K562 (cell line): ENCODE results near the gene NCMAP. TPM values are rescaled to one million over a fixed set of nuclear protein-coding genes. Genes with fewer than 3 reads are reported as not detected.

Source experiments
- CREB3L1 ChIP-seq: fragments of 450-650 bp; IDR thresholded peaks from 2 replicates; pipeline ENCODE4 v1.6.1; 2014; ENCODE audit warnings: low read depth, mild to moderate bottlenecking, moderate library complexity, borderline replicate concordance
- E2F5 ChIP-seq: sonication (generic); formaldehyde crosslinking; IDR thresholded peaks from 2 replicates; pipeline ENCODE4 v1.8.0; 2022; ENCODE audit warnings: mild to moderate bottlenecking, missing genetic modification reagents
- IRF1 ChIP-seq: sonication (generic); formaldehyde crosslinking; IDR thresholded peaks from 2 replicates; pipeline ENCODE4 v1.8.0; 2022; ENCODE audit warnings: missing genetic modification reagents, mild to moderate bottlenecking, borderline replicate concordance
- NONO ChIP-seq, 2 experiments: fragments of 200-400 bp in 1 of 2; fragments of 450-650 bp in 1 of 2; formaldehyde crosslinking in 1 of 2; IDR thresholded peaks; 2 replicates each; pipeline ENCODE4 v1.6.1; 2017; ENCODE audit warnings: low read depth in 2 of 2, mild to moderate bottlenecking in 2 of 2, moderate library complexity in 2 of 2, low read length in 1 of 2
- NR3C1 ChIP-seq: sonication (generic); formaldehyde crosslinking; IDR thresholded peaks from 2 replicates; pipeline ENCODE4 v1.8.1; 2022; ENCODE audit warnings: missing genetic modification reagents
- RAD21 ChIP-seq, 2 experiments: fragments of 250-450 bp in 1 of 2; fragments of 450-650 bp in 1 of 2; sonication (Bioruptor Pico) in 1 of 2; formaldehyde crosslinking in 1 of 2; IDR thresholded peaks in 1 of 2; conservative IDR thresholded peaks in 1 of 2; 2 replicates each; pipeline versions ENCODE4 v1.4.0 to v1.8.0; 2020 to 2022; ENCODE audit warnings: mild to moderate bottlenecking in 2 of 2, moderate library complexity in 1 of 2
- RBBP5 ChIP-seq: fragments of 200-600 bp; sonication (generic); IDR thresholded peaks from 2 replicates; pipeline ENCODE4 v1.6.1; 2012; ENCODE audit warnings: borderline replicate concordance, mild to moderate bottlenecking, low read length, control low read depth, inconsistent platforms; ENCODE audit not compliant: insufficient read depth, poor library complexity, severe bottlenecking
- SRSF3 ChIP-seq: fragments of 200-400 bp; formaldehyde crosslinking; IDR thresholded peaks from 2 replicates; pipeline ENCODE4 v1.6.1; 2016; ENCODE audit warnings: mild to moderate bottlenecking, low read length, moderate library complexity; ENCODE audit not compliant: insufficient read depth
- STAG1 ChIP-seq: sonication (generic); formaldehyde crosslinking; IDR thresholded peaks from 2 replicates; pipeline ENCODE4 v1.5.0; 2020; ENCODE audit warnings: missing genetic modification reagents, borderline replicate concordance
- TBP ChIP-seq: optimal IDR thresholded peaks from 2 replicates; pipeline ENCODE3; 2011; ENCODE audit warnings: low read depth, low read length, improper control_type of control experiment
- YY1 ChIP-seq, 3 experiments: IDR thresholded peaks; 2 replicates each; pipeline ENCODE4 v1.6.1; 2011; ENCODE audit warnings: low read length in 2 of 3, mild to moderate bottlenecking in 2 of 3, moderate library complexity in 2 of 3, borderline replicate concordance in 1 of 3, control low read depth in 1 of 3, low read depth in 1 of 3; ENCODE audit not compliant: insufficient read depth in 3 of 3, insufficient replicate concordance in 2 of 3, control insufficient read depth in 1 of 3, insufficient read length in 1 of 3; ENCODE audit errors: extremely low read depth in 1 of 3
- ZNF316 ChIP-seq: fragments of 450-650 bp; IDR thresholded peaks from 2 replicates; pipeline ENCODE4 v1.6.1; 2016
- polyA plus RNA-seq, 8 experiments: library from polyadenylated mRNA; depleted of rRNA in 4 of 8; stranded (reverse) in 5 of 8; unstranded in 3 of 8; fragments of >200 nt; fragmentation: Nextera tagmentation in 2 of 8; fragmentation: Illumina TruSeq in 1 of 8; extraction: Ambion mirVana in 2 of 8; extraction: Trizol in 1 of 8; gene quantifications; 2 replicates each; pipeline versions ENCODE4 v1.2.1 to v1.2.3, GENCODE V29; 2011 to 2014; ENCODE audit warnings: inconsistent platforms in 1 of 8, missing spikeins in 1 of 8
- total RNA-seq, 7 experiments: library from RNA; depleted of rRNA in 6 of 7; stranded (reverse); fragments of >200 nt in 6 of 7; fragmentation: Illumina TruSeq in 2 of 7; extraction: Trizol in 2 of 7; gene quantifications; 2 replicates each; pipeline versions ENCODE4 v1.2.1 to v1.2.3, GENCODE V29; 2011 to 2021; ENCODE audit warnings: low replicate concordance in 1 of 7
- TF ChIP-seq, protein P1 (sequence below): fragments of 450-650 bp; IDR thresholded peaks from 2 replicates; pipeline ENCODE4 v1.6.1; 2016; ENCODE audit warnings: borderline replicate concordance
- TF ChIP-seq, protein P2 (sequence below), 2 experiments: fragments of 450-650 bp; IDR thresholded peaks; 2 replicates each; pipeline ENCODE4 v1.6.1; 2016

The NCMAP gene
- total and polyA plus RNA-seq, 9 of the 15 experiments (the other 6 are each of a cell fraction or from before 2014, with no cell fraction given) = 0.03 TPM; not detected in 8

DNA sequence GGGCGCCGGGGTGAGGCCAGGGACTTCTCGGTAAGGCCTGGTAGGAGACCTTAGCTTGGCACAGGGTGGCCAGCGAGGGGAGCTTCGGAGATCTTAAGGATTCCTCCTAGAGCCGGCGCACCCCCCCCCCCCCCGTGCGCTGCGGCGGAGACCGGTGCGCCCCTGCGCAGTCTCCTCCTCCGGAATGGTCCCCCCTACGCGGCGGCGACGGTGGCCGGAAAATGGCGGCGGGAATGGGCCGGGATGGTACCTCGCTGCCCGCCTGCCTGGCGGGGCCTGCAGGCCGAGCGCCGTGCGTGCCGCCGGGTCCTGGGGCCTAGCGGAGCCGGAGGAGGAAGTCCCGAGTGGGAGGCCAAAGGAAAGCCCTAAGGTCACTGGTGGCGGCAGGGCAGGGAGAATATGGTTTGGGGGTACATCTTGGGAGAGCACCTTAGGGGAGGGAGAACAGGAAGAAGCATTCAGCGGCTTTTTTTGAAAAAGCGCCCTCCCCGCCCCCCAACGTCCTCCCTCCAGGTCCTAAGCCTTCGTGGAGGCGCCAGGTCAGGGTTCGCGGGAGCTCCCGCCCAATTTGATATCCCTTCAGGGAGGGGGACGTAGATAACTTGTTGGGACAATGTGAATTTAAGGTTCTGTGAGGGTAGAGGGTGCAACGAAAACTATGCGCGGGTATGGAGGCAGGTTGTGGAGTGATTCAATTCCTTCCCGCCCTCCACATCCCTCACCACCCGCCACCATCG lies 87.6 kb downstream of the NCMAP start (continued):
- TF ChIP-seq IRF1 (CRISPR knock-in tag) = no peak
- TF ChIP-seq, protein P1, sequence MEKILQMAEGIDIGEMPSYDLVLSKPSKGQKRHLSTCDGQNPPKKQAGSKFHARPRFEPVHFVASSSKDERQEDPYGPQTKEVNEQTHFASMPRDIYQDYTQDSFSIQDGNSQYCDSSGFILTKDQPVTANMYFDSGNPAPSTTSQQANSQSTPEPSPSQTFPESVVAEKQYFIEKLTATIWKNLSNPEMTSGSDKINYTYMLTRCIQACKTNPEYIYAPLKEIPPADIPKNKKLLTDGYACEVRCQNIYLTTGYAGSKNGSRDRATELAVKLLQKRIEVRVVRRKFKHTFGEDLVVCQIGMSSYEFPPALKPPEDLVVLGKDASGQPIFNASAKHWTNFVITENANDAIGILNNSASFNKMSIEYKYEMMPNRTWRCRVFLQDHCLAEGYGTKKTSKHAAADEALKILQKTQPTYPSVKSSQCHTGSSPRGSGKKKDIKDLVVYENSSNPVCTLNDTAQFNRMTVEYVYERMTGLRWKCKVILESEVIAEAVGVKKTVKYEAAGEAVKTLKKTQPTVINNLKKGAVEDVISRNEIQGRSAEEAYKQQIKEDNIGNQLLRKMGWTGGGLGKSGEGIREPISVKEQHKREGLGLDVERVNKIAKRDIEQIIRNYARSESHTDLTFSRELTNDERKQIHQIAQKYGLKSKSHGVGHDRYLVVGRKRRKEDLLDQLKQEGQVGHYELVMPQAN = peak; percentile 39; the same call in 1 of the 2 replicates
- peak; percentile 71; the same call in 1 of the 2 replicates for TF ChIP-seq SRSF3
- peak; percentile 54 to 83 (median 79) for TF ChIP-seq YY1 (IDR thresholded peaks at IDR 0.05; ENCODE audit: borderline replicate concordance in 1 of 3, control insufficient read depth in 1 of 3, extremely low read depth in 1 of 3, insufficient read depth in 3 of 3, insufficient read length in 1 of 3, insufficient replicate concordance in 2 of 3, low read depth in 1 of 3, low read length in 2 of 3)
- no peak for TF ChIP-seq NONO (IDR thresholded peaks at IDR 0.05; ENCODE audit: low read depth in 2 of 2, low read length in 1 of 2)
- TF ChIP-seq TBP = peak; percentile 25
- TF ChIP-seq RBBP5 = peak; percentile 84
- TF ChIP-seq NR3C1 (CRISPR knock-in tag) = no peak
- 0 out of 2 replicates have a peak, but pooled peaks have one; percentile 7 for TF ChIP-seq STAG1 (CRISPR knock-in tag)
- no peak for TF ChIP-seq RAD21 (CRISPR knock-in tag; conservative IDR thresholded peaks at IDR 0.05 in 1 of 2, IDR thresholded peaks at IDR 0.05 in 1 of 2)
- 0 out of 2 replicates have a peak, but pooled peaks have one; percentile 8 for TF ChIP-seq ZNF316
- TF ChIP-seq, protein P2, sequence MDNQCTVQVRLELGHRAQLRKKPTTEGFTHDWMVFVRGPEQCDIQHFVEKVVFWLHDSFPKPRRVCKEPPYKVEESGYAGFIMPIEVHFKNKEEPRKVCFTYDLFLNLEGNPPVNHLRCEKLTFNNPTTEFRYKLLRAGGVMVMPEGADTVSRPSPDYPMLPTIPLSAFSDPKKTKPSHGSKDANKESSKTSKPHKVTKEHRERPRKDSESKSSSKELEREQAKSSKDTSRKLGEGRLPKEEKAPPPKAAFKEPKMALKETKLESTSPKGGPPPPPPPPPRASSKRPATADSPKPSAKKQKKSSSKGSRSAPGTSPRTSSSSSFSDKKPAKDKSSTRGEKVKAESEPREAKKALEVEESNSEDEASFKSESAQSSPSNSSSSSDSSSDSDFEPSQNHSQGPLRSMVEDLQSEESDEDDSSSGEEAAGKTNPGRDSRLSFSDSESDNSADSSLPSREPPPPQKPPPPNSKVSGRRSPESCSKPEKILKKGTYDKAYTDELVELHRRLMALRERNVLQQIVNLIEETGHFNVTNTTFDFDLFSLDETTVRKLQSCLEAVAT (IDR thresholded peaks at IDR 0.05) = peak in 1 of 2 experiments; percentile 65; a peak in 2 of 4 replicates
- TF ChIP-seq CREB3L1 = peak; percentile 8; the same call in 1 of the 2 replicates
- 0 out of 2 replicates have a peak, but pooled peaks have one; percentile 82 for TF ChIP-seq E2F5 (CRISPR knock-in tag)
